ENCODE results near the gene NGB.
"Not testable (repeated sequence)": the region's sequence is repeated elsewhere in the genome, so short reads cannot be mapped to it uniquely, and the experiment has no call there.

Gene NGB

GRCh38 chr14:77290705-77291104, 19.7 kb upstream of the NGB start:
- no peak for DNase-seq

GRCh38 chr14:77286576-77286975, 15.6 kb upstream of the NGB start:
- DNase-seq = no peak

DNA sequence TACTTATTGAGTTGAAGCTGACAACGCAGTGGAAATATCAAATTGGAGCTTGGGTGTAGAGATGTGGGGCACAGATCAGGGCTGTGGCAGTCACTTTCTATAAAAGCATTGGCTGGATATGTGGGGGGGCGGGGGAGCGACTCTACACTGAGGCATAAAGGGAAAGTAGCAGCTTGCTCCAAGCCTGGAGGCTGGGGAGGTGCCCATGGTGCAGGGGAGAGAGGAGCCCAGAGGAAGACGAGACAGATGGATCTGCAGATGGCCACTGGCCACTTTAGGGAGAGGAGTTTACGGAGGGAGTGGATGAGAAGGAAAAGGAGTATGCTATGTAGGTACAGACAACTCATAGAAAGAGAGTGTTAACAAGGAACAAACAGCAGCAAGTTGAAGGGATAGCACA, 13.5 kb upstream of the NGB start:
- DNase-seq = no peak

GRCh38 chr14:77284066-77284465, 13.1 kb upstream of the NGB start:
- no peak for DNase-seq

GRCh38 chr14:77281852-77282410, 10.9 kb upstream of the NGB start:
- no peak for DNase-seq

- DNase-seq = not testable (repeated sequence)
Observed at GRCh38 chr14:77280921-77281320, 9.9 kb upstream of the NGB start.

- DNase-seq = no peak
Observed at GRCh38 chr14:77279719-77280118, 8.7 kb upstream of the NGB start.

- no peak for DNase-seq
Observed at GRCh38 chr14:77278461-77279230, 7.6 kb upstream of the NGB start.

- DNase-seq = no peak
Observed at GRCh38 chr14:77276959-77277358, 6.0 kb upstream of the NGB start.

GRCh38 chr14:77276295-77276935, 5.4 kb upstream of the NGB start:
- no peak for DNase-seq

- DNase-seq = no peak
Observed at GRCh38 chr14:77275601-77276017, 4.6 kb upstream of the NGB start.

- no peak for DNase-seq
Observed at GRCh38 chr14:77275041-77275580, 4.1 kb upstream of the NGB start.

DNA sequence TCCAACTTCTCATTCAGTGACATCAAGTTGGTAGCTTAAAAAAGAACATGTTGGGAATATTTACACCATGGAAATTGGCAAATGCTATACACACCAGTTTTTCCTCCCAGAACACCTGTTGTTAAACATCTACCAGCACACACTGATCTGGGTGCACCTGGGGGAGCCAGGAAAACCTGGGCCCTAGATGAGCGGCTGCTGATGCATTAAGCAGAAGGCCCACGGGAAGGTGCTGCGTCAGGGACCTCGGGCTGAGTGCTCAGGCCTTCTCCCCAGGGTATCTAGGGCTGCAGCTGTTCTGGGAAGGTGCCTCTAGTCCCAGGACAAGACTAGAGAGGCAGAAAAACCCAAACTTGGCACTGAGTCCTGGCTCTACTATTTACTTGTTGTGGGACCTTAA, 2.8 kb upstream of the NGB start:
- DNase-seq = no peak

- no peak for DNase-seq
Observed at GRCh38 chr14:77272261-77272660, 1.3 kb upstream of the NGB start.

DNA sequence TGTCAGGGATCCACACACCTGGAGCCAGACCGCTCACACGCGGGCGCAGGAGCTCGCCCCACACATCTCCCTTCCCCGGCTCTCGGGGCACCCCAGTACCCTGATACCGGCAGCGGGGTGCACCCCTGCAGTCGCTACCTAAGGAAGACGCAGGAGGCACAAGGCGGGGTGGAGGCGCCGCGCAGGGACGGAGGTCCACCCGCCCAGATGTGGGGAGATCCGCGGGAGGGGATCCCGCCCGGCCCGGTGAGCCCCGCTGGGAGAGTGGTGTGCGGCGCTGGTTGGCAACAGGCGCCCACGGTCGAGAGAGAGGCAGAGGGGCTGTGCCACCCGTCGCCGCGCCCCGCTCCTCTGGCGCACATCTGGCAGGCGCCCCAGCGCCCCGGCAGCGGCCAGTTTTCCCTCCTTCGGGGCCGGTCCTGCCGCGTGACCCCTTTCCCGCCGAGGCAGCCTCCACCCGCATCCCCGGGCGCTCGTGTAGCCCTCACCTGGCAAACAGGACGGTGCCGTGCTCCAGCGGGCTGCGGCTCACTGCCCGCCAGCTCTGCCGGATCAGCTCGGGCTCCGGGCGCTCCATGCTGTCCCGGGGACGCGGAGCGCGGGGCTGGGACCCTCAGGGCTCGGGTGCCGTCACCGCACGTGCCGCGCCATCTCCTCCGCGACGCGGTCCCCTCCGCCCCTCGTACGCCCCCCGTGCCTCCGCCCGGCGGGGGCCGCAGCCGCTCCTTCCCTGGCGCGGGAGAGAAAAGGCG, 469 bp downstream of the NGB start:
- no peak for DNase-seq

GRCh38 chr14:77268989-77269600, 1.9 kb downstream of the NGB start:
- DNase-seq = no peak

DNA sequence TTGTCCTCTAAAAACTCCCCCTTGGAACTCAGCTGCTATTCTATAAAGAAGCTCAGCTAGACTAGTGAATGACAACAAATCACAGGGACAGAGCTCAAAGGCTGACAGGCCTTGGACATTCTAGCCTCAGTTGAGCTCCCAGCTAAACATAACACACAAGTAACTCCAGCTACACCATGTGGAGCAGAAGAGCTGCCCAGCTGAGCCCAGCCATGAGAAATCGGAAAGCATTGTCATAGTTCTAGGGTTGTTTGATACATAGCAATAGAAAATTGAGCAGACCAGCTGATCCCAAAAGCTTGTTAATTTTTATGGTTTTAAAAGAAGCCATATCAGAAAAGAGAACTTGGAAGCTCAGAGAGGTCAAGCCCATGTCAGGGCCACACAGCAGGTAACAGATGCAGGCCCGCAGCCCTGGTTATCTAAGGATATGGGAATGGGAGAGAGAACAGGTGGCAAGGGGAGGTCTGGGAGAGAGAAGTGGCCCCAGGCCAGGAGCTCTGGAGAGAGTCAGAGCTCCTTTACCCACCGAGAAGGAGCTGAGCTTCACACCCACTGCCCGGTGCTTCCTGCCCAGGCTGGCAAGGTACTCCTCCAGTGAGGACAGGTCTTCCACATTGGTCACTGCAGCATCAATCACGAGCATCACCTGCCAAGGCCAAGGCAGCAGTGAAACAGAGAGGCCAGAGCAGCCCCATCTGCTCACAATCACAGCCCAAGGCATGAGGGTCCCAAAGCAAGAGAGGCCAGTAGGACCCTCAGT, 2.9 kb downstream of the NGB start:
- no peak for DNase-seq

DNA sequence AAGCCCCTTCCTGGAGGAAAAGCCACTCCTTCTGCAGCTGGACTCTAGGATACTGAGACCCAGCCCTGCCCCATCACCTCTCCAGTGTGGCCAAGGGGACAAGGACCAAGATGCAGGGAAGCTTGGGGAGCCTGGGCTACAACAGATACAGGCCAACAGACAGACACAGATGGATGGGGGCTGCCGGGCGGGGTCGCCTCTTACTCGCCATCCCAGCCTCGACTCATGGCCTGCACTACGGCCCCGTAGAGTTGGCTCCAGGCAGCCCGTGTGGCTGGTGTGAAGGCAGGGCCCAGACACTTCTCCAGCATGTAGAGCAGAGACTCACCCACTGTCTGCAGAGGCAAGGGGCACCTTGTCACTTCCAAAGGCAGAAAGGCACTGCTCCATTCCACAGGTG, 4.7 kb downstream of the NGB start:
- no peak for DNase-seq

GRCh38 chr14:77265561-77266335, 5.3 kb downstream of the NGB start:
- DNase-seq = no peak

- DNase-seq = no peak
Observed at GRCh38 chr14:77265187-77265515, 5.9 kb downstream of the NGB start.

- no peak for DNase-seq
Observed at GRCh38 chr14:77264466-77265186, 6.4 kb downstream of the NGB start.

Measured in activated CD4-positive, CD25-positive, alpha-beta regulatory T cell treated with anti-CD3 and anti-CD28 coated beads, Interleukin-2, amount 50 U/mL, for 72 hours (primary cell).